H1 (cell line): ENCODE measurements around the gene MAML3. TPM values are rescaled to one million over a fixed set of nuclear protein-coding genes. Genes with fewer than 3 reads are reported as not detected.

Experiments used
- CTCF ChIA-PET: fragments of 300-600 bp; sonication (Branson Sonifier 250); formaldehyde crosslinking; loops from one replicate; lab custom pipeline; 2021; ENCODE audit not compliant: partially characterized antibody; lab: Charles Lee
- POLR2A ChIA-PET: fragments of 300-600 bp; sonication (Branson Sonifier 250); formaldehyde crosslinking; loops from one replicate; lab custom pipeline; 2021; ENCODE audit warnings: inconsistent platforms; ENCODE audit not compliant: partially characterized antibody; lab: Charles Lee
- DNase-seq, 2 experiments: peaks; one replicate each; pipeline versions ENCODE4 v3.0.0 to v3.0.0-alpha.2; 2010 to 2022; ENCODE audit warnings: low spot score in 2 of 2, low read depth in 1 of 2, mixed read lengths in 1 of 2
- FAIRE-seq: peaks from 2 replicates; lab custom pipeline; 2011; peaks lifted over from hg19 to GRCh38; lab: Jason Lieb, UNC
- H2AFZ ChIP-seq: 2 replicates; pipeline ENCODE4 v1.8.1; 2012; ENCODE audit warnings: low read length, inconsistent platforms
- H2AK5ac ChIP-seq: 2 replicates; pipeline ENCODE4 v1.6.1; 2013; ENCODE audit warnings: low read depth, low read length
- H2BK120ac ChIP-seq: replicated peaks from 2 replicates; pipeline ENCODE3; 2013; ENCODE audit warnings: low read depth, low read length, inconsistent platforms
- H2BK12ac ChIP-seq: 2 replicates; pipeline ENCODE4 v1.6.1; 2013; ENCODE audit warnings: low read depth, low read length
- H2BK15ac ChIP-seq: 2 replicates; pipeline ENCODE4 v1.6.1; 2013; ENCODE audit warnings: low read length
- H2BK20ac ChIP-seq: 2 replicates; pipeline ENCODE4 v1.6.1; 2013; ENCODE audit warnings: low read length
- H2BK5ac ChIP-seq: 2 replicates; pipeline ENCODE4 v1.6.1; 2013; ENCODE audit warnings: low read depth, low read length
- H3K14ac ChIP-seq: 2 replicates; pipeline ENCODE4 v1.6.1; 2013; ENCODE audit warnings: inconsistent platforms; ENCODE audit not compliant: insufficient read length
- H3K18ac ChIP-seq: 2 replicates; pipeline ENCODE4 v1.6.1; 2013; ENCODE audit warnings: low read length; ENCODE audit errors: extremely low read depth
- H3K23ac ChIP-seq: 2 replicates; pipeline ENCODE4 v1.6.1; 2013; ENCODE audit warnings: inconsistent platforms; ENCODE audit not compliant: insufficient read length
- H3K23me2 ChIP-seq: 2 replicates; pipeline ENCODE4 v1.6.1; 2013; ENCODE audit warnings: low read depth, low read length
- H3K27ac ChIP-seq: 2 replicates; pipeline ENCODE4 v1.6.1; 2011; ENCODE audit warnings: low read depth, low read length, inconsistent platforms
- H3K27me3 ChIP-seq, 4 experiments: replicated peaks in 1 of 4; 1 replicate in 1 of 4; 2 replicates in 3 of 4; pipeline versions ENCODE4 v1.6.1 to v1.8.1; 2011 to 2013; ENCODE audit warnings: low read length in 3 of 4, mild to moderate bottlenecking in 3 of 4, inconsistent platforms in 2 of 4, mixed read lengths in 2 of 4, moderate library complexity in 1 of 4; ENCODE audit not compliant: control insufficient read depth in 3 of 4, insufficient read depth in 3 of 4; ENCODE audit errors: extremely low read depth in 1 of 4
- H3K36me3 ChIP-seq, 4 experiments: 2 replicates each; pipeline versions ENCODE4 v1.6.1 to v1.8.1; 2011 to 2013; ENCODE audit warnings: mild to moderate bottlenecking in 4 of 4, low read length in 3 of 4, moderate library complexity in 2 of 4, control low read depth in 1 of 4, inconsistent platforms in 1 of 4; ENCODE audit not compliant: insufficient read depth in 4 of 4, control insufficient read depth in 2 of 4
- H3K4ac ChIP-seq: replicated peaks from 2 replicates; pipeline ENCODE3; 2013; ENCODE audit warnings: low read length, low read depth, mixed read lengths, inconsistent platforms; ENCODE audit not compliant: insufficient read length
- H3K4me1 ChIP-seq, 4 experiments: replicated peaks in 1 of 4; 1 replicate in 1 of 4; 2 replicates in 3 of 4; pipeline versions ENCODE4 v1.6.1 to v1.8.1; 2011 to 2013; ENCODE audit warnings: low read length in 3 of 4, inconsistent platforms in 2 of 4, mixed read lengths in 1 of 4; ENCODE audit not compliant: insufficient read depth in 4 of 4, control insufficient read depth in 3 of 4
- H3K4me2 ChIP-seq, 2 experiments: 2 replicates each; pipeline versions ENCODE4 v1.6.1 to v1.8.1; 2011 to 2013; ENCODE audit warnings: low read depth in 2 of 2, low read length in 2 of 2, control low read depth in 1 of 2, inconsistent platforms in 1 of 2, mild to moderate bottlenecking in 1 of 2; ENCODE audit not compliant: insufficient read depth in 1 of 2
- H3K4me3 ChIP-seq, 4 experiments: fragments of 200-600, 300-600 bp in 1 of 4; sonication (generic), shearing (Covaris generic), sonication (Bioruptor Twin) in 1 of 4; 2 replicates each; pipeline versions ENCODE4 v1.5.1 to v1.8.1; 2011 to 2016; ENCODE audit warnings: low read length in 4 of 4, low read depth in 3 of 4, control low read depth in 2 of 4, inconsistent platforms in 2 of 4, mild to moderate bottlenecking in 2 of 4, mixed read lengths in 1 of 4, moderate library complexity in 1 of 4; ENCODE audit not compliant: insufficient read depth in 2 of 4; ENCODE audit errors: extremely low read depth in 1 of 4
- H3K56ac ChIP-seq: replicated peaks from 2 replicates; pipeline ENCODE3; 2013; ENCODE audit warnings: low read depth, mild to moderate bottlenecking, mixed read lengths, low read length, inconsistent platforms; ENCODE audit not compliant: insufficient read length
- H3K79me1 ChIP-seq: 2 replicates; pipeline ENCODE4 v1.6.1; 2013; ENCODE audit warnings: low read depth, low read length, control low read depth
- H3K79me2 ChIP-seq, 2 experiments: 2 replicates each; pipeline versions ENCODE4 v1.6.1 to v1.8.1; 2012 to 2013; ENCODE audit warnings: low read length in 2 of 2, mild to moderate bottlenecking in 2 of 2, inconsistent platforms in 1 of 2; ENCODE audit not compliant: insufficient read depth in 2 of 2, control insufficient read depth in 1 of 2
- H3K9ac ChIP-seq, 4 experiments: replicated peaks in 1 of 4; 1 replicate in 1 of 4; 2 replicates in 3 of 4; pipeline versions ENCODE4 v1.6.1 to v1.8.1; 2011 to 2013; ENCODE audit warnings: low read depth in 3 of 4, low read length in 3 of 4, control low read depth in 2 of 4, mild to moderate bottlenecking in 2 of 4, moderate library complexity in 2 of 4, inconsistent platforms in 1 of 4; ENCODE audit errors: extremely low read depth in 1 of 4
- H3K9me3 ChIP-seq, 2 experiments: 2 replicates each; pipeline versions ENCODE4 v1.6.1 to v1.8.1; 2012 to 2013; ENCODE audit warnings: mild to moderate bottlenecking in 2 of 2, moderate library complexity in 2 of 2, control low read depth in 1 of 2, inconsistent platforms in 1 of 2, low read depth in 1 of 2, low read length in 1 of 2, mixed read lengths in 1 of 2; ENCODE audit not compliant: insufficient read depth in 2 of 2
- H4K20me1 ChIP-seq, 2 experiments: replicated peaks in 1 of 2; 2 replicates each; pipeline versions ENCODE3 to v1.8.1; 2011 to 2013; ENCODE audit warnings: inconsistent platforms in 2 of 2, low read length in 2 of 2, mild to moderate bottlenecking in 1 of 2; ENCODE audit not compliant: insufficient read depth in 2 of 2, control insufficient read depth in 1 of 2
- H4K5ac ChIP-seq: 2 replicates; pipeline ENCODE4 v1.6.1; 2013; ENCODE audit warnings: low read length, low read depth, mixed read lengths, inconsistent platforms; ENCODE audit not compliant: insufficient read length
- H4K8ac ChIP-seq: 2 replicates; pipeline ENCODE4 v1.8.0; 2013; ENCODE audit warnings: mild to moderate bottlenecking, moderate library complexity, low read length, inconsistent platforms; ENCODE audit not compliant: insufficient read depth; ENCODE audit errors: extremely low read depth
- H4K91ac ChIP-seq: replicated peaks from 2 replicates; pipeline ENCODE3; 2013; ENCODE audit warnings: low read length, mixed read lengths, inconsistent platforms; ENCODE audit not compliant: insufficient read length
- CEBPB ChIP-seq: IDR thresholded peaks from 2 replicates; pipeline ENCODE4 v1.6.1; 2012; ENCODE audit warnings: low read depth, low read length
- E2F6 ChIP-seq: IDR thresholded peaks from 2 replicates; pipeline ENCODE4 v1.6.1; 2012; ENCODE audit warnings: inconsistent platforms
- FOSL1 ChIP-seq: IDR thresholded peaks from 2 replicates; pipeline ENCODE4 v1.6.1; 2011; ENCODE audit warnings: mild to moderate bottlenecking, low read depth, low read length, moderate library complexity; ENCODE audit not compliant: insufficient read depth
- GTF2F1 ChIP-seq: IDR thresholded peaks from 2 replicates; pipeline ENCODE4 v1.6.1; 2012; ENCODE audit warnings: low read depth, low read length, improper control_type of control experiment, borderline replicate concordance
- HDAC6 ChIP-seq: IDR thresholded peaks from one replicate; pipeline ENCODE4 v1.7.1; 2012; ENCODE audit warnings: low read depth, mild to moderate bottlenecking, inconsistent platforms, low read length, moderate library complexity
- JUN ChIP-seq: IDR thresholded peaks from 2 replicates; pipeline ENCODE4 v1.6.1; 2011; ENCODE audit warnings: low read depth, mild to moderate bottlenecking, improper control_type of control experiment, low read length
- KDM1A ChIP-seq: fragments of 200-600, 300-600 bp; sonication (generic); IDR thresholded peaks from 2 replicates; pipeline ENCODE4 v1.7.1; 2016; ENCODE audit warnings: mild to moderate bottlenecking, low read length, borderline replicate concordance
- MAFK ChIP-seq: IDR thresholded peaks from 2 replicates; pipeline ENCODE4 v1.6.1; 2012; ENCODE audit warnings: low read depth, mild to moderate bottlenecking, improper control_type of control experiment, low read length
- RXRA ChIP-seq: IDR thresholded peaks from 2 replicates; pipeline ENCODE4 v1.6.1; 2011; ENCODE audit warnings: low read depth, mild to moderate bottlenecking, low read length, moderate library complexity; ENCODE audit not compliant: insufficient read depth
- TEAD4 ChIP-seq: IDR thresholded peaks from 2 replicates; pipeline ENCODE4 v1.6.1; 2012; ENCODE audit warnings: low read depth, low read length, inconsistent platforms, mixed read lengths
- WGBS, 2 experiments: shearing (Covaris generic) in 1 of 2; methylation state at CpG; one replicate each; pipeline versions ENCODE4 v1.1.6 to v1.1.7; 2013 to 2015; ENCODE audit warnings: low lambda C conversion rate in 2 of 2, mixed read lengths in 2 of 2, inconsistent platforms in 1 of 2, low coverage in 1 of 2, missing lambda C conversion rate in 1 of 2; ENCODE audit not compliant: insufficient replicate concordance in 2 of 2, insufficient coverage in 1 of 2, insufficient read length in 1 of 2; ENCODE audit errors: extremely low coverage in 1 of 2, missing lambda C conversion rate in 1 of 2; 5-methylcytosine and 5-hydroxymethylcytosine counted together
- polyA plus RNA-seq, 7 experiments: library from polyadenylated mRNA; depleted of rRNA in 3 of 7; stranded (reverse) in 5 of 7; unstranded in 2 of 7; fragments of >200 nt in 5 of 7; fragments of 200-250 nt in 2 of 7; gene quantifications; 1 replicate in 5 of 7; 2 replicates in 1 of 7; 4 replicates in 1 of 7; pipeline versions ENCODE4 v1.2.1 to v1.2.3, GENCODE V29; 2011 to 2013; ENCODE audit warnings: missing spikeins in 2 of 7, mixed read lengths in 2 of 7
- total RNA-seq: library from RNA; stranded (reverse); fragmentation: NEBNext Ultra II Directional; extraction: Animal tissue kit (Norgen Biotek cat#: 25700); gene quantifications from 2 replicates; pipeline ENCODE4 v1.2.1, GENCODE V29; 2021
- TF ChIP-seq, protein P1 (sequence below): IDR thresholded peaks from 2 replicates; pipeline ENCODE4 v1.6.1; 2012; ENCODE audit warnings: low read length, inconsistent platforms

MAML3 gene
- total and polyA plus RNA-seq, 2 of the 8 experiments (the other 6 are each of a cell fraction or from before 2014, with no cell fraction given) = 2.1 to 5.7 TPM

- Histone ChIP-seq H4K8ac (no peak overlapping the region), H3K14ac (no peak overlapping the region), H3K56ac (no peak overlapping the region), H2BK120ac (no peak overlapping the region), H2AK5ac (no peak overlapping the region), H2AFZ (no peak overlapping the region), H3K4ac (no peak overlapping the region), H2BK5ac (no peak overlapping the region), H3K23me2 (no peaks in the 10 kb centered on the region), H2BK20ac (no peak overlapping the region), H3K9ac (no peak overlapping the region), H2BK15ac (no peak overlapping the region), H4K5ac (no peak overlapping the region), H3K4me1 (no peaks in the 10 kb centered on the region), H2BK12ac (no peak overlapping the region), H3K79me1 (no peaks in the 10 kb centered on the region), H3K36me3 (no peaks in the 10 kb centered on the region), H4K91ac (no peak overlapping the region), H3K4me3 (no peak overlapping the region), H3K18ac (no peak overlapping the region), H4K20me1 (no peaks in the 10 kb centered on the region), H3K79me2 (no peaks in the 10 kb centered on the region), H3K4me2 (no peak overlapping the region), H3K23ac (no peak overlapping the region), H3K27ac (no peak overlapping the region), H3K9me3 (no peaks in the 10 kb centered on the region), H3K27me3 (no peaks in the 10 kb centered on the region)
- ChIA-PET POLR2A (no interaction called here), CTCF (interaction anchor here (1.2 to 1.9 kb wide), 3 partner anchors 19 to 165 kb away, joined by 3 to 4 read pairs (median 3); no protein-coding TSS in a partner anchor)
- TF ChIP-seq GTF2F1 = no peak
- no peak for TF ChIP-seq RXRA
- no peak for TF ChIP-seq TEAD4
- TF ChIP-seq, protein P1, sequence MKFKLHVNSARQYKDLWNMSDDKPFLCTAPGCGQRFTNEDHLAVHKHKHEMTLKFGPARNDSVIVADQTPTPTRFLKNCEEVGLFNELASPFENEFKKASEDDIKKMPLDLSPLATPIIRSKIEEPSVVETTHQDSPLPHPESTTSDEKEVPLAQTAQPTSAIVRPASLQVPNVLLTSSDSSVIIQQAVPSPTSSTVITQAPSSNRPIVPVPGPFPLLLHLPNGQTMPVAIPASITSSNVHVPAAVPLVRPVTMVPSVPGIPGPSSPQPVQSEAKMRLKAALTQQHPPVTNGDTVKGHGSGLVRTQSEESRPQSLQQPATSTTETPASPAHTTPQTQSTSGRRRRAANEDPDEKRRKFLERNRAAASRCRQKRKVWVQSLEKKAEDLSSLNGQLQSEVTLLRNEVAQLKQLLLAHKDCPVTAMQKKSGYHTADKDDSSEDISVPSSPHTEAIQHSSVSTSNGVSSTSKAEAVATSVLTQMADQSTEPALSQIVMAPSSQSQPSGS = no peak
- TF ChIP-seq MAFK = no peak
- TF ChIP-seq HDAC6 = no peak
- no peak for TF ChIP-seq FOSL1
- TF ChIP-seq JUN = no peak
- TF ChIP-seq KDM1A = no peak
- no peak for TF ChIP-seq E2F6
- no peak for TF ChIP-seq CEBPB
- WGBS, 2 experiments = 88% methylated on average over 3 of the region's 3 CpGs; no CpG with 5 or more reads in 1 of the 2 experiments
- no peak for DNase-seq
- FAIRE-seq = no peak
Observed at GRCh38 chr4:140176735-140177134, 22.8 kb upstream of the MAML3 start.
